ENCODE results near the gene ROCK2.

ROCK2 gene

DNA sequence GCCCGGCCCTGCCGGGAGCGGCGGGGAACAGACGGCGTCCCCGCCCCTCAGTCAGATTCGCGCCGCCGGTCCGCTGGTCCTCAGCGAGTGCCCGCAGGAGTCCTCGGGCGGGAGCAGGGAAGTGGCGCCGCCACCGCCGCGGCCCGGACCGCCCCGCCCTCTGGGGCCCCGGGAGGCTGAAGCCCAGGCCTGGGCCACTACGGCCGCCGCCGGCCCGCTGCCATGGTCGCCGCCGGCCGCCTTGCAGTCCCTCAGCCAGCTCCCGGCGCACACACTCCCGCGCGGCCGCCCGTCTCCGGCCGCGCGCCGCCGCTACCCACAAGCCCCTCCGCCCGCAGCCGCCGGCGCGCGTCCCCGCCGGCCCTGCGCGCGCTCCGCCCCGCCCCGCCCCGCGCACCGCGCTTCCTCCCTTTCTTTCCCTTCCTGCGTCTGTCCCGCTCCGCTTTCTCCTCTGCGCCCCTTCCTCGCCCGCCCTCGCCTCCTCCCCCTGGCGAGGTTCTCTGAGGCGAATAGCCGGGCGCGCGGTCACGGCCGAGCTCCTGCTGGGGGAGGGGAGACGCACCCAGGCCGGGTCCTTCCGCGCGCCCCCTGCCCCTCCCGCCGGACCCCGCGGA is at the start of gene ROCK2:
Gene ROCK2, minus strand, starts transcription at position 295 of the 614 bp plus-strand sequence. CDS start 500 bp downstream, outside the sequence.
- DNase-seq: peak; percentile 24 to 87

DNA sequence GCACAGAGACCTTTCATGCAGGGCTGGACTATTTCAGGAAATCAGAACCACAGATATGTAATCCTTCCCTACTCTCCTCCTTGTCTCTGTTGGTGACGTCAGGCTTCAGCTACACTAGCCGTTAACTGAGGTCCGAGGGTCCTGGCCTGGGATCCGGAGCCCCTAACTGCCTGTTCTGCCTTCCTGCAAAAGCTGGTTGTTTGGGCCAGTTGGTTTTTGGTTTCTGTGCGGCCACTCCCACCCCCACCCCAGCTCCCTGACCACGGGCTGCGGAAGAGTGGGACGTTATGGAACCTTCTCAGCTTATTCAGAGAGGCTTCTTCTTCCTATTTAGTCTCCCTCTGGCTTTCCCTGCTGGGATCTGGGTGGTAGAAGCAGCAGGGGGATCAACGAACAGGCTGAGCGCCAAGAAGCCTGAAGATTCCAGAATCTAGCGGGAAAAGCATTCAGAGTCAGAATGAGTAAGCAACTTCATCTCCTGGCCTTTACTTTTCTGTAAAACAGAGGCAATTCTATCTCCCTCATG is 49.3 kb upstream of the ROCK2 start:
- no peak for DNase-seq

DNA sequence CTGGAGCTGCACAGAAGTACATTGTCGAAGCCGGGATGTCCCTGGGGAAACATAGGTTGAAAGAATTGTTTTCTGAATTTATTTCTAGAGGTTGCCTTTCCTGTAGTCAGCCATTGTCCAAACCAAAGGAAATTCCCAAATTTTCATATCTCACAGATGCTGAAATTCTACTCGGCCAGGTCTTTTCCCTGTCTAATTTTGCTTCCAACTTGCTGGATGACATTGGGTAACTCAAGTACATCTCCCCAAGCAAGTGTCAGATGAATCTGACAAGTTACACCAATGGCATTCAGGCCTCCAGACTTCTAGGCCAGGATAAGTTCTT is 47.5 kb upstream of the ROCK2 start:
- DNase-seq: no peak

DNA sequence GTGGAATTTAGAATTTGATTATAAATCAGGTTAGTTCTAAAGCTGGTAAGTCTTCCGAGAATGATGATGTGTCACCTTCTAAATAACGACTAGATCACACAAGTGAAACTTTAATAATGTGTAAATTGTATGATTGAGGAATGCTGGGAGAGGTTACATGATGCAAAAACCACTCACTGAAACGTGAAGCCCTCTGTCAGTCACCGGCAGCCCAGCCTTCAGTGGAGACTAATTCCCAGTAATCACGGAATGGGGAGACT is 45.9 kb upstream of the ROCK2 start:
- DNase-seq: no peak

DNA sequence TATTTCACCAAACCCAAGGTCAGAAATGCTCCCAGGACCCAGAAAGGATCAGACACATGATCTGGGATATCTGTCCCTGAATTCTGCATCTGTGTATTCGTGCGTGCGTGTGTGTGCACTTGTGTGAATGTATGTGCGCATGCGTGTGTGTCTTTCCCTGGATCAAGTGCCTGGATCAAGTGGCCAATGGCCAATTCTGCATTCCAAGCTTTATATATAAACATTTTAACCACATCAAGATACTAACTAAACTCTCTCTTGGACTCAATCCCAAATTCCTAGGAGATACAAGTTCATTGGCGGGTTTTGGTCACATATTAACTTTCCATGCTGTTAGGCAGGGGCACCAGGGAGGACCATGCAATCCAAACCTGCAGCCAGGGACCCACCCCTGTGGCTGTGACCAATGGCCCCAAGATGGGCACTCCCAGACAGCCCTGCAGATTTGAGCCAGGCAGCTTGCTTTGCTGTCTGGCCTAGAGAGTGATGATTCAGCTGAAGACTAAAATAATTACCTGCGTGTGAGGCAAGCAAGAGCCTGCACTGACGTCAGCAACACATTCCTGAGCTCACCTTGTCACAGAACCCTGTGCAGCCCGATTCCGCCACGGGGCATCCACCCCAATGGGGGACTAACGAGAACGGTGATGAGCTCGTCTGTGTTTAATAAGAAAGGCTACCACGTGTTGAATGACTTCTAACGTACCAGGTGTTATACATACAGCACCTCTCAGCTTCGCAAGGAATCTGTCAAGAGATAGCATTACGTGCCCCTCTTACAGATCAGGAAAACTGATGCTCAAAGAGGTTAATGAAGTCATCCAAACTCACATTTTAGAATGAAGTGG is 45.3 kb upstream of the ROCK2 start:
- DNase-seq: no peak

DNA sequence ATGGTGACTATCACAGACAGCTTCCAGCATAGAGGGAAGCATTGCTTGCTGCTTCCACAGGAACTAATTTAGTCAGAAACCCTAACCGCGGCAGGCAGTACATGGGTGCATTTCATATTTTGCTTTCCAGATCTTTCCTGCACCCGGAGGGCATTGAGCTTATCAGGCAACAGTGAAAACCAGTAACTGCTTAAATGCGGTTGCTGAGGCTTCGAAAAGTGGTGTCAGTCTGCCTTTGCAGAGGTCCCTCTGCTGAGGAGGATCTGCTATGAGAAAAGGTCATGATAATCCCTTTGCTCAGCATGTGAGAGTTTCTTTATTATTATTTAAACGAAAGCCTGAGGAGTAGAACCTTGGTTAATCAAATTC is 44.6 kb upstream of the ROCK2 start:
- no peak for DNase-seq

DNA sequence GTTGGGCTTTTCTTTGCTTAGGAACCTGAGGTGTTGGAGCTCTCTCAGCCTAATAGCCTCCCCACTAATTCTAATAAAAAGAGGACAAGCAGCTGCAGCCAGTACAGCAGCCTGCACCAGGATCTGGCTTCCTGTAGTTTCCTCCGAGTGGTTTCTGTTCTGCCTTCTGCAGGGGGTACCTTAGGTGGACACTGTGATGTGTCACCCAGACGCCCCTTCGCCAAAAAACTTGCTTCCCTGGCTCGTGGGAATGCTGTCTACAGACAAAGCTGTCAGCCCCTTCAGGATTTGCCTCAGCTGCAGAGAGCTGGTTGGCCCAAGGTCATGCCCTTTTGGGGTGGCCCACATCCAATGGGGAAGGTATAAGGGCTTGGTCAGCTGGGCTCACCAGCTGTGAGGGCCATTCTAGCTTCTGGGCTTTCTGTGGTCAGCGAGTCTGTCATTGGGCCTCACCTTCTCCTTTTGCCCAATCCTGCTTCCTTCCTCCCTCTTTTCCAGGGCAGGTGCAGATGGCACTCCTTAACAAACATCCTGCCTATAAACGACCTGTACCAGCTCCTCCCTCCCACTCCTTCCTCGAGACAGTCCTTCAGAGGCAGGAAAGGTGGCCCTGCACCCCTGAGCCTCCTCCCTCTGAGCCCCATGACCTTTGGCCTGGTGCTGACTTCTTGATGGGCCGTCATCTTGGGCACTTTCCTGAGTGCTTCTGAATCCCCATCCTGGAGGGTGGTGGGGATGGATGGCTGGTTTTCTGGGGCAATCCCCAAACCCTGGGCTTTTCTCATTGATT is 44.0 kb upstream of the ROCK2 start:
- DNase-seq: no peak

DNA sequence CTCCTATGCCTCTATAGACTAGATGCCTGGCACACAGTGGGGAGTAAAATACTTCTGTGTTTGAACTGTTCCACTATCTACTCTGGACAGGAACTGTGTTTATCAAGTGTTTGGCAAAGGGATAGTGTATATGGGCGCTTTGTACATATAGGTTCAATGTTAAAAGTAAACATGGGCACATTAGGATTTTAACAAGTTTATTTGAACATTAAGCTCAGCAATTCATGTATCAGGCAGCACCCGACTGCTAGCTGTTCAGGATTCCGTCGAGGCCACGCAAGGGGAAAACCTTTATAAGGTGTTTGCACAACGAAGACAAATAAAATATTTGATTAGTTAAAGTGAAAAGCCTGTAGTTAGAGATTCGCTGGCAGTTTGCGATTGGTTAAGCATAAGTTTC is 43.4 kb upstream of the ROCK2 start:
- no peak for DNase-seq

DNA sequence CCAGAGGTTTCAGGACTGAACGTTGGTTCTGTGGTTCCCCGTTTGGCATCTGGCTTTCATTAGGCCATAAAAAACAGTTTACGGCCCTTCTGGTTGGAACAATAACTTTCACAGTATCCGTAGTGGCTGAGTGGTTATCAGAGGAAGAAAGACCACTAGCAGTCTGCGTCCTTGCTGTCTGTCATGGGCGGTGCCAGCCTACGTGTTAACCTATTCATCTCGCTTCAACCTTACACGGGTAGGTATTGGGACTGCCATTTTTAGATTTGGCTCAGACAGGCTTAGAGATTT is 42.6 kb upstream of the ROCK2 start:
- DNase-seq: no peak

DNA sequence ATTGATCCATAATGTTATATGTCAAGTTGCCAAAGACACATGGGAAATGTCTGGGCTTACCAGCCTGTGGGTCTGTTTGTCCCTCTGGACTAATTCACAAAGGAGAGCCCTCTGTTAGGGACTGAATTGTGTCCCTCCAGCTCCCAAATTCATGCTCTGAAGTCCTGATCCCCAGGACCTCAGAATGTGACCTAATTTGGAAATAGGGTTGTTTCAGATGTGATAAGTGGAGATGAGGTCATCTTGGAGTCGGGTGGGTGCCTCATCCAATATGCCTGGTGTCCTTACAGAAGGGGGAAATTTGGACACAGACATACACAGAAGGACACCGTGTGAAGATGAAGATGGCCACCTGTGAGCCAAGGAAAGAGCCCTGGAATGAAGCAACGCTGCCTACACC is 41.4 kb upstream of the ROCK2 start:
- DNase-seq: no peak

DNA sequence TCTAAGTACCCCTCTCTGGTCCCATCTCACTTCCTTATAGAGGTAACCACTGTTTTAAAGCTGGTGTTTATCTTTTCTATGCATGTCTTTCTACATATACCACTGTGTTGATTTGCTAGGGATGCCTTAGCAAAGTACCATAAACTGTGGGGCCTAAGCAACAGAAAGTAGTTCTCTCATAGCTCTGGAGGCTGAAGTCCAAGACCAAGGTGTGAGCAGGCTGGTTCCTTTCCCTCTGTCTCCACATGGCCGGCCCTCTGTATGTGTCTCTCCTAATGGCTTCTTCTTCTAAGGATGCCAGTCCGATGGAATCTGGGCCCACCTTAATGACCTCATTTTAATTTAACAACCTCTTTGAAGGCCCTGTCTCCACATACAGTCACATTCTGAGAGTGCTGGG is 40.8 kb upstream of the ROCK2 start:
- no peak for DNase-seq

DNA sequence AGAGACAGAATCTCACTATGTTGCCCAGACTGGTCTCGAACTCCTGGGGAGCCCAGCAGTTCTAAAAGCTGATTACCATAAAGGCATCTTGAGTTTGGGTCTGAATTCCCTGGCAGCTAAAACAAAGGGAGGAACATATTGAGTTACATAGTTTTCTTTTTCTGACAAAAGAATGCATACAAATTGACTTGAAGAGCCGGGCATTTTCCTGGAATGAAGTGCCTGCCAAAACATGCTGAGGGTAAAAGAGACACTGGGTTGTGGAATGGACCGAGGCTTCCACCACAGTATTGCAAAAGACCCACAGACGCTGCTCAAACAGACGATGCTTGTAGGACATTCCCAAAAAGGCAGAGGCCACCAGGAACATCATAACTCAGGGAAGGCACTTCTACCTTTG is 35.1 kb upstream of the ROCK2 start:
- DNase-seq: no peak

DNA sequence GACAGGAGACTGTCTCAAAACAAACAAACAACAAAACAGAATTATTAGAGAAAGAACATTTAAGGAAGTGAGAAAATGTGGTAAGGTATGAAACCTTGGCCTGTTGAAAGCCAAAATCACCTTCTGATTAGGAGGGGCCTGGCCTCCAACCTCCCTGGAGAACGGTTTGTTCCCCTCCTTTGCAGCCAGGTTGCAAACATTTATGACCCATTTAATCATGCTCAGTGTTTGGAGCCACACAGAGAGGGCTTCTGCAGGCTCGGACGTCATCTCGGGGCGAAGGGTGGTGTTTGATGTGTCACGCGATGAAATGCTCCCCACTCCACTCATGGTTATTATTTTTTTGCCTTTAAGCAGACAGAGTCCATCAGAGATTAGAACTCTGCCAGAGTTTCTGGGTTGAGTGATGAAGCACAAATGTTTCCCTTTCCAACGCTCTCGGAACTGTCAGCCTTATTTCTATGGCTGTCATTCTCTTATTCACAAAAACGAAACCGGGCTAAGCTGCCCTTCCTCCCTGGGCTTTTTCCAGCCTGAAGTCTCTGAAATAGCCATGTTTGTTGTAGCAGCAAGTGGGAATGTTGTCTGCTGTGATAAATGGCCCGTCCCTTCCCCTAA is 33.6 kb upstream of the ROCK2 start:
- no peak for DNase-seq

DNA sequence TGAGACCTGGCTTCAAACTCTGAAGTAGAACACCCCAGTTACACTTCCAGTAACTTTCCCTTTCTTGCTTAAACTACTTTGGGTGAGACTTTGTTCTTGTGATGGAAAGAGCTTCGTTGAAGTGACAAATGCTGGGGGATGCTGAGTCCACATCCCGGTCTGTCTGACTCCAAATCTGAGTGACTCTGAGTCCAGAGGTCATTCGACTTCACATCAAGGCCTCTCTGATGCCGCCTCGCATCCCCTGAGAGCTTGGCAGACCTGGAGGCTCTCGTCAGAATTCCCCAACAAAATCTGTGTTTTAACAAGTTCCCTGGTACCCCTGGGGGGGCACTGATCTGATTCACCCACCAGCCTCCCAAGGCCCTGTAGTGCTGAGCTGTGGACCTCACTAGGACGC is 31.6 kb upstream of the ROCK2 start:
- no peak for DNase-seq

DNA sequence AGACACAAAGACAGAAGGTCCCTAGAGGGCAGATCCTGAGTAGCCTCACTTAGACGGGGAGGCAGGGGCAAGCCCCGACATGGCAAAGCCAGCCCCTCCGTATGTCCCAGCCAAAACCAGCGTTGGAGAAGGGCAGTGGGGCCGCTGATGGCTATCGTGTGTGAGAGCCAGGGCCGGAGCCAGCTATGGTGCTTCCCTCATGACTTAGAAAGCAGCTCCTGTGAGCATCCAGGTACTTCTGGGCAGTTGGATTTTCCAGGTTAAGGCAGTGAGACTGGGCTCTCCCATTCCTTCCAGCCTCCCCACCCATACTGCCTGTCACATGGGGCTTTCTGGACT is 31.2 kb upstream of the ROCK2 start:
- DNase-seq: no peak

DNA sequence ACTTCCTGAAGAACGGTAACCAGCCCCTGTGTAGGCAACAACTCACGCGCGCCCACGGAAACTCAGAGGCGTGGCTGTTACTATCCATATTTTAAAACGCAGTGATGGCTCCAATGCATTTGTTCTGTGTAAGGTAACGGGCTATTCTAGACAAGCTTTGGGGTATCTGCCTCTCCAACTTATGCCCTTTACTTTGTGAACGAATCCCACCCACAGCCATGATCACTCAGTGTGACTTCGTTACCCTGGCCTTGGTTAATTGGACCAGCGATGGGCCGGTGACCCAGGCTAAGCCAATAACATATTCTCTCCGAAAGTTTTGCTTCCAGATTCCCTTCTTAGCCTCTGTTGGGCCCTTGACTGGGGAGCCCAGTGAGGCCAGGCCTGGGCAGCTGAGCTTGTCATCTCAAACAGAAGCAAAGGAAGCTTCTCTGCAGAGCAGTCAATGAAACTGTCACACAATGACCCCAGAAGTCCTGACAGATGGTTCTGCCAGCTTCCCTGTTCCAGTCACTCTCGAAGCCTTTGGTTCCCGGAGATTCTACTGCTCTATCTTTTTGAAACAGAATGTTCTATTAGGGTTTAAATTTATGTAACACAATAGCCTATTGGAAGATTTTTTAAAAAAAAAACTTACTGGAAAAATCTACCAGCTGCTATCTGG is 30.7 kb upstream of the ROCK2 start:
- DNase-seq: no peak

DNA sequence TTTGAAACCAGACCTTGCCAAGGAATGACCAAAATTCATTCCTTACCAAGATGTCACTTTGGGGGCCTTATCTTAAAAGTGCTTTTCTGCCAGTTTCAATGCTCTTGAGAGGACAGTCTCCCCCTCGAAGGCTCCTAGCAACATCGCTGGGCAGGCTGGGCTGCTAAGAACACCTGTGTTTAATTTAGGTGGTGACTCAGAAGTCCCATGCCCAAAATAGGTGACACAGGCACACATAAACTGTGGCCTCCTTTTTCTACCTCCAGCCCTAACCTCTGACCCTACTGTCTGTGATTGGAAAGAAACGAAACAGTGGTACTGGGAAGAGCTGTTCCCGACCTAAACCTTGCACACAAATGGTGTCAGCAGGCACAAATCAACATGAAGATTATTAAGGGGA is 28.7 kb upstream of the ROCK2 start:
- no peak for DNase-seq

DNA sequence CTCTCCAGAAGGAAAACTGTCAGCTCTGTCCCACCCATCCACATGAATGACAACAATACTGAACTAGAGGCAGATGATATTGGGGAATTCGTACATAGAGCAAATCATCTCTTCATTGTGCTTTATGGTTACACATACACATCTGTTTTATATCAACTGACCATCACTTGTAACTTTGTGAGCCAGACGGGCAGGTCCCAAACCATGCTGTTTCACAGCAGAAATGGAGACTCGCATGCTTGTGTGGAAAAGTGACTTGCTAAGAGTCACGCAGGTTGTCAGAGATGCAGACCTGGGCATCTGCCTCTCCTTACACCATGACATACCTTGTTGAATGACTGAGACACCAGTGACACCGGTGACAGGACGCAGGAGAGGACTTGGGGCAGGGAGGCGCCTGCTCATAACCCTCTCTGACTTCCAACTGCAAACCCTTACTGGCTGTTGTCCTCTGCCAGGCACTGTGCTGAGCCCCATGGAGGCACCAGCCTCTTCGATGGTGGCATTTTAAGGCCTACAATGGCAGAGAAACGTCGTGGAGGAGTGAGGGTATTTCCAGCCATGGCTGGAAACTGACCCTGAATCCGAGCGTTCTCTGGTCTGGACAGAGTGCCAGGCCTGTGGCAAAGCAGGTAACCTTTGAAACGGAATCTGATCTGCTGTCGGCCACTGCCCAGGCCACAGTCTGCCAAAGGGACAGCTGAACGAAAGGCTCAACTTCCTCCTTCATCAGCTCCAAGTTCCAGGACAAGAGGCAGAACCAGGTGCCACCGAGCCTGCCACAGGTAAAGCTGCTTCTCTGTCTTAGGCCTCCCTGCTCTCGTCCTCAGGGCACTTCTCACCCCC is 26.9 kb upstream of the ROCK2 start:
- DNase-seq: no peak

DNA sequence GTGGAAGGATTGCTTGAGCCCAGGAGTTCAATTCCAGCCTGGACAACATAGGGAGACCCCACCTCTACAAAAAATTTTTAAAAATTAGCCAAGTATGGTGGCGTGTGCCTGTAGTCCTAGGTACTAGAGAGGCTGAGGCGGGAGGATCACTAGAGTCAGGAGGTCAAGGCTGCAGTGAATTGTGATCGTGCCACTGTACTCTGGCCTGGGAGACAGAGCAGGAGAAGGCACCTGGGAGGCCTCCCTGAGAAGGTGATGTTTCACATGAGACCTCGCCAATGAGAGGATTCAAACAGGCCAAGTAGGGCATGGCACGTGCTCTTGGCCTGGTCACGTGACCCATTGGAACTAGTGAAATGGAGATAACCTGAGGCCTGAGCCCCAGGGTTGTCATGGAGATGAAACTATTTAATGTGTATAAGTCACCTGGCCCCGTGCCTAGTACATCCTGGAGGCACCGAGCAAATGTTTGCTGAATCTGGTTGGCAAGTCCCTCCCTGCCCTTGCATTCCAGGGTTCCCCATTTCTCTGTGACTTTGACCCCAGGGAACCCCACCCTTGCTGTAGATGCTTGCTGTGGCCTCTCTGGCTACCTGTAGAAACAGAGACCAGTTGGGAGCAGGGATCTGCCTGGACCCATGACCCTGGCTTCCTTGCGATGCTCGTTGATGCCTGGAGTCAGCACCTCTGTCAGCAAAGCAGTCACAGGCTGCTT is 26.1 kb upstream of the ROCK2 start:
- DNase-seq: no peak

DNA sequence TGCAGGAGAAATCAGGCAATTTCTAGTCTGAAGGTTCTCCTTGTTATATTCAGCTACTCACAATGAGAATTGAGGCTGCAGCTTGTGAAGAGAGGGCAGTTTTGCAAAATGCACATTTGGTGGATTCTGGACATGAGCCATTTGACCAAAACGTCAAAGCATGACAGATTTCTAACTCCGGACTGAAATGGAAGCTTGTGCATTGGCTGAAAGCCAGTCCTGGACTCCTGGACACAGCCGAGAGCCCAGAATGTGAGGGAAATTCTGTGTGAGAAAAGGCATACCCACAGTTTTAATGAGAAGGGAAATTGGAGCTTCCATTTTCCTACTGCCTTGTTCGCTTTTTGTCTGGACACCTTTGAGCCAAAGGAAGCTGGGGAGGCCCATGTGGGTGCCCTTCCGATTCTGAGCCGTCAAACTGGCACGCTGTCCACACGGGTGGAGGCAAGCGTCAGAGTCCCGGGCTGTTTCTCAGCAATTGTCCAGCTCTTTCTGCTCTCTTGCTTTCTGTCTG is 23.7 kb upstream of the ROCK2 start:
- no peak for DNase-seq

DNA sequence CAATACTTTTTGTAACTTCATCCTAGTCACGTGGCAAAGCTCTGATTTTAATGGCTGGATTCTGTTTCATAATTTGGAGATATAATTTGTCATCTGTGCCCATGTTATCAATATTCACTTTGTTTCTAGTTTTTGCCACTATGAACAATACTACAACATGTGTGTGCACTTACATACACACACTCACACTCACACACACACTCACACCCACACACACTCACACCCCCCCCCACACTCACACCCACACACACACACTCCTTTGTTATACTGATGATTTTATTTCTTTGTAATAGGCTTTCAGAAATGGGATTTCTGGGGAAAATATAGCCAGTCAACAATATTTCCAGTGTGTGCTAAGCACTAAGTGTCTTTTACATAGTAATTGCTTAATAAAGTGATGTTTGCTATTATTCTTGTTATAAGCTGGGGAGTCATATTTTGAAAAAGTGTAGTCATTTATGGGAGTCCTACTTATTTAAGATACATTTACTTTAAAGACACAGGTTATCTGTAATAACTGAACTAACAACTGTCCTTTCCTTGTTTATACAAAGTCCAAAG is 22.8 kb upstream of the ROCK2 start:
- no peak for DNase-seq

Measured in NCI-H187 (cell line).